A549 (cell line): ENCODE results near the gene GNPTG.

Experiments
- EP300 ChIP-seq, 2 experiments: fragments of >200 bp; sonication (Bioruptor Twin); formaldehyde crosslinking; IDR thresholded peaks; 2 replicates in 1 of 2; 3 replicates in 1 of 2; pipeline ENCODE4 v1.6.1; 2016 to 2017
- KDM5A ChIP-seq: fragments of 200-600 bp; sonication (generic); IDR thresholded peaks from 2 replicates; pipeline ENCODE4 v1.6.1; 2016; ENCODE audit warnings: antibody characterized with exemption, mild to moderate bottlenecking
- MAZ ChIP-seq: fragments of 150-350 bp; IDR thresholded peaks from 2 replicates; pipeline ENCODE4 v1.6.1; 2014; ENCODE audit warnings: antibody characterized with exemption, low read depth, low read length, borderline replicate concordance
- ZSCAN20 ChIP-seq: fragments of 250-450 bp; sonication (Bioruptor Pico); IDR thresholded peaks from 2 replicates; pipeline ENCODE4 v1.8.0; 2022; ENCODE audit warnings: mild to moderate bottlenecking, moderate library complexity

- TF ChIP-seq ZSCAN20 (CRISPR knock-in tag), result no peak
- TF ChIP-seq EP300 (IDR thresholded peaks at IDR 0.05), result no peak
- no peak for TF ChIP-seq MAZ
- TF ChIP-seq KDM5A, result no peak
Observed at GRCh38 chr16:1308977-1309885, 42.5 kb upstream of the GNPTG start, which contains the start of gene UBE2I.
